Eye (tissue), 1 donor: ENCODE data around the gene SLC39A11.
A peak's percentile ranks its signal among the peaks of the same experiment; 100 is the strongest.
"Not testable (repeated sequence)": the region's sequence is repeated elsewhere in the genome, so short reads cannot be mapped to it uniquely, and the experiment has no call there.

Source experiments
- DNase-seq: peaks from one replicate; pipeline ENCODE4 v3.0.0-alpha.2; 2015

The SLC39A11 gene

GRCh38 chr17:72943826-72944689, 148.4 kb downstream of the SLC39A11 start:
- no peak for DNase-seq

DNA sequence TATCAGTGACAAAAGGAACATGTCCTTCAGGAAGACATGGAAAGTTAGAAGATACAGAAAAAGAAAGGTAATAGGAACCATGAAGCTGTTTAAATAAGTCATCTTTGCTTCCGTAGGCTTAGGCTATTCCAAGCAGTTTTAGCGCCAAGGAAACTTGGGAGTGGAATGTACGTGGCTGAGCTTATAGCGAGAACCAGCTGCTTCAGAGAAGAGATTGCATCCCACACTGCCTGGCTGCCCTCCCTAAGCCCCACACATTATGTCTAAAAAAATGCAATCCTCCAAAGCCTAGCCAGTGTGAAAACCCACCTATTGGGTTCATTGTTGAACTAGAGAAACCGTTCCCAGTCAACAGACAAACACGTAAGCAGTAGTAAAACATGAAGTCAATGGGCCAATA, 149.9 kb downstream of the SLC39A11 start:
- DNase-seq = no peak

GRCh38 chr17:72940496-72940895, 152.0 kb downstream of the SLC39A11 start:
- no peak for DNase-seq

DNA sequence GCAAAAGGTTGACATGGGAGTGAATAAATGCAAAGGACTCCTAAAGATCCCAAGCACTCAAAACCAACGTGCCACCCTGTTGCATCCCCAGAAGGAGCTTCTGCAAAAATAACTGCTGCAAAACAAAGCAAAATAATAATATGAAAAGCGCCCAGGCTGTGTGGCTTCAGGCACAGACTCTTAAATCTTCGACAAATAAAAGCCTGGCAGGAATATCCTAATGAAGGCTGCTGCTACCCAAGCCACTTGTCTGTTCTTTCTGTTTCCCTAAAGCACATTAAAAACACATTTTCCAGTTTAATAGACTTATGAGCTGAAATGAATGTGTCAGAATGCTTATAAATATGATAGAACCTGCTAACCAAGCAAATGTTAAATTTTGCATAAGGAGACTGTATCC, 154.0 kb downstream of the SLC39A11 start:
- DNase-seq = no peak

DNA sequence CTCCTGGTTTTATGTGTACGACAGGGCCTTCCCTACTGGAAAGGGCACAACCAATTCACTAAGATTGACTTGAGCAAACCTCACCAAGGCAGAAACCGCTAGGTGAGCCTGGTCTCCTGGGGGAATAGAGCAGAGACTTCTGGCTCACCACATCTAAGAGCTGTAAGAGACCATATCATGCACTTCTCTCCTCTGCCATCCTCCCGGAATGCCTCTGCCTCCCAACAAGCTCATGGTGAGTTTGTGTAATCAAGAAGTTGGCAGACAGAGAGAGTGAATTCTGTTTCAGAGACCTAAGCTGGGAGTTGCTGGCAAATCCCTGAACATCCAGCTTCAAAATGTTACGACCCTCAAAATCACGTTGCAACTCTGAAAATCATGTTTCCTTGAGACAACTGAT, 154.8 kb downstream of the SLC39A11 start:
- DNase-seq = no peak

GRCh38 chr17:72937254-72937653, 155.2 kb downstream of the SLC39A11 start:
- DNase-seq = not testable (repeated sequence)

- DNase-seq = no peak
Observed at GRCh38 chr17:72935984-72936383, 156.5 kb downstream of the SLC39A11 start.

- no peak for DNase-seq
Observed at GRCh38 chr17:72934927-72935326, 157.6 kb downstream of the SLC39A11 start.

GRCh38 chr17:72931635-72932034, 160.9 kb downstream of the SLC39A11 start:
- no peak for DNase-seq

- DNase-seq = no peak
Observed at GRCh38 chr17:72931163-72931562, 161.3 kb downstream of the SLC39A11 start.

- peak; percentile 36 for DNase-seq
Observed at GRCh38 chr17:72930031-72930430, 162.5 kb downstream of the SLC39A11 start.

DNA sequence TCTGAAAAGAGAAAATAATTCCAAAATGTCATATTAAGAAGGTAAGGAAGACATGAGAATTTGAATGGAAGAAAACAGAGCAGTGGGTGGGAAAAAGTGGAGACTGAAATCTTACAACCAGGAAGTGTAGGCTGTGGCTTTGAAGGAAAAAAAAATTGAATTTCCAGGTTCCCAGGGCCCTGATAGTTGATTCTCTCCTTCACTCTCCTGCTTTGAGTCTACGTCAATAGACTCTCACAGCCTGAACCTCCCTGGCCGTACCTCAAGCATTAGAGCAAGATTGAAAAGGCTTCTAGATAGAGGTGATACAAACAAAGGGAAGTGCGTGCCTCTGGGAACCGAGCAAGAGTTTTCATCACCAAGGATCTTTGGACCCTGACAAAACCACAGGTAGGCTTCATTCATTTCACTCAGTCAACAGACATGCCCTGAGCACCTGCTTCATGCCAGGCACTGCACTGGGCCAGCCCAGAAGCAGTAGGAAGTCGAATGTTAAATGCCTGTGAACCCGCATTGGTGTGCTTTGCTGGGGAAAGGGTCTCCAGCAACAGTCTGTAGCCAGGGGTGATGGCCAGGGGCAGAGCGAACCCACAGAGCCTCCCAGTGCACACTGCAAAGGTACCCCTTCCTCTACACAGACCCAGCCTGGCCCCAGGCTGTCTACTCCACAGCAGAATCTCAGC, 163.9 kb downstream of the SLC39A11 start:
- DNase-seq = no peak

GRCh38 chr17:72927760-72928159, 164.7 kb downstream of the SLC39A11 start:
- DNase-seq = no peak

DNA sequence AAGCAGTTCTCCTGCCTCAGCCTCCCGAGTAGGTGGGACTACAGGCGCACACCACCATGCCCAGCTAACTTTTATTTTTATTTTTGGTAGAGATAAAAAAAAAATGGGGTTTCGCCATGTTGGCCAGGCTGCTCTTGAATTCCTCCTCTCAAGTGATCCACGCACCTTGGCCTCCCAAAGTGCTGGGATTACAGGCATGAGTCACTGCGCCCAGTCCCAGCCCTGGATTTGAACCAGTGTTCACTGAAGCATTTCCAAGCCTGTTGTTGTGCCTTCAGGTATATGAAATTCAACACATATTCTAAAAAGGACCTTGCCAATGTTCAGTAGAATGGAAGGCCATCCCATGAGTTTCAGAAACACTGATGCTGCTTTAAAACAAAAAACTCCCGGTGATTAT, 165.3 kb downstream of the SLC39A11 start:
- DNase-seq = no peak

- DNase-seq = no peak
Observed at GRCh38 chr17:72926171-72926570, 166.3 kb downstream of the SLC39A11 start.

GRCh38 chr17:72924196-72924595, 168.3 kb downstream of the SLC39A11 start:
- no peak for DNase-seq

GRCh38 chr17:72922219-72922618, 170.3 kb downstream of the SLC39A11 start:
- no peak for DNase-seq

DNA sequence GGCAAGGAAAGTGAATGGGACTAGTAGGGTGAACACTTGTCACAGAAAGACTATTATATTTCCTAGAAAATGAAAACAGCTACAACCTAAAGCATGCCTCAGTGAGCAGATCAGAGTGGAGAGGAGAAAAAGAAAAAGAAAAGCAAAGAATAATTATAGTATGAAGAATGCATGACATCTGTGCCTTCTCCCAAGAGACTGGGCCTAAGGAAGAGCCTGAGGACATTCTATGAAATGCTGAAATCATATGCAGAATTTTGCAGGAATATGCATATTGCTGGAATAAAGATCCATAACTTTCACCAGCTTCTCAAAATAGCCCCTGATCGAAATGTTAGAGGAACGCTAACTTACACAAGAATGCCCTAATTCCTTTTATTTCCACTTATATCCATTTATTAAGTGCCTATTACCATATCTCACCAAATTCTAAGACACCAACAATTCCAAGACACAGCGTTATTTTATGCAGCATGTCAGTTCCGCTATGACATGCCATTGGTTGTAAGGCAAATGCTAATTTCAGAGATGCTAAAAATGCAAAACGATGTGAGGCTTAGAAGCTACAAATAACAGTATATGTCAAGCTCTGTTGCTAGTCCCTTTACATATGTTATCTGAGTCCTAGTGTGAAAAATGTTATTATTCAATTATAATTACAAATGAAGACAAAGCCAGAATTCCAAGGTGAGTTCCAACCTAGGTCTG, 171.0 kb downstream of the SLC39A11 start:
- DNase-seq = no peak

- DNase-seq = no peak
Observed at GRCh38 chr17:72920513-72920912, 172.0 kb downstream of the SLC39A11 start.

GRCh38 chr17:72916991-72917390, 175.5 kb downstream of the SLC39A11 start:
- DNase-seq = no peak

- DNase-seq = no peak
Observed at GRCh38 chr17:72915625-72916081, 176.8 kb downstream of the SLC39A11 start.

DNA sequence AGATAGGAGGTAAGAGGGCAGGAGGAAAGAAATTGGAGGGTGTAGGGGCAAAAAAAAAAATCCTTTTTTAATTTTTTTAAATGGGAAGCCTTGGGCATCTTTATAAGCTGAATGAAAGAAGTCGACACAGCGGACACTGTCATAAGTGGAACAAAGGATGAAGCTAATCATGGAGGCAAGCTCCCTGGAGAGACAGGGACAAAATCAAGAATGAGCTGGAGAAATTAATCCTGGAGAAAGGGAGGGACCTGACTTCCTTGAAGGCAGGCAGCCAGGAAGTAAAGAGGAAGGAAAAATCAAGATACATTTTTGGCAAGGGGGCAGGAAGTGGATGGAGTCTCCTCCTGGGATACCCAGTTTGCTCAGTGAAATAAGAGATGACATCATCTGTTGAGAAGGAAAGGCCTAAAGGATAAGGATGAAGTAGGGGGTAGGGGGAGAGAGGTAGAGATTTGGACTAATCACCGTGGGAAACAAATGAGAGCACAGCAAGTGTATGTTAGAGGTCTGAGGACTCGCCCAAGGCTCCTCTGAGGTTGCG, 179.3 kb downstream of the SLC39A11 start:
- no peak for DNase-seq

GRCh38 chr17:72906306-72906705, 186.2 kb downstream of the SLC39A11 start:
- DNase-seq = no peak
